RKO (cell line): Measurements from ENCODE around the gene GPATCH4.
A peak's percentile ranks its signal among the peaks of the same experiment; 100 is the strongest.
"Not testable (repeated sequence)": the region's sequence is repeated elsewhere in the genome, so short reads cannot be mapped to it uniquely, and the experiment has no call there.

Experiments used
- DNase-seq: peaks from one replicate; pipeline ENCODE4 v3.0.0-alpha.2; 2016; ENCODE audit warnings: low spot score

GPATCH4 gene

GRCh38 chr1:156601122-156601830 lies at the start of gene GPATCH4:
Gene GPATCH4, minus strand, starts transcription at chr1:156601479.
- DNase-seq: peak; percentile 94

GRCh38 chr1:156648951-156649350 lies 47.7 kb upstream of the GPATCH4 start:
- DNase-seq: peak; percentile 80

DNA sequence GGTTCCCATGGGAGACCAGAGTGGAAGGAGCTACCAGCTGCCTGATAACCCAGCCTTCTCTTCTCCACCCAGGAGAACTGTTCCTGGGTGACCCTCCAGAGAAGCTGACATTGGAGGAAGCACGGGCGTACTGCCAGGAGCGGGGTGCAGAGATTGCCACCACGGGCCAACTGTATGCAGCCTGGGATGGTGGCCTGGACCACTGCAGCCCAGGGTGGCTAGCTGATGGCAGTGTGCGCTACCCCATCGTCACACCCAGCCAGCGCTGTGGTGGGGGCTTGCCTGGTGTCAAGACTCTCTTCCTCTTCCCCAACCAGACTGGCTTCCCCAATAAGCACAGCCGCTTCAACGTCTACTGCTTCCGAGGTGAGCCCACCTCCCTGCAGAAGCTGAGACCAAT lies 47.2 kb upstream of the GPATCH4 start:
- no peak for DNase-seq

DNA sequence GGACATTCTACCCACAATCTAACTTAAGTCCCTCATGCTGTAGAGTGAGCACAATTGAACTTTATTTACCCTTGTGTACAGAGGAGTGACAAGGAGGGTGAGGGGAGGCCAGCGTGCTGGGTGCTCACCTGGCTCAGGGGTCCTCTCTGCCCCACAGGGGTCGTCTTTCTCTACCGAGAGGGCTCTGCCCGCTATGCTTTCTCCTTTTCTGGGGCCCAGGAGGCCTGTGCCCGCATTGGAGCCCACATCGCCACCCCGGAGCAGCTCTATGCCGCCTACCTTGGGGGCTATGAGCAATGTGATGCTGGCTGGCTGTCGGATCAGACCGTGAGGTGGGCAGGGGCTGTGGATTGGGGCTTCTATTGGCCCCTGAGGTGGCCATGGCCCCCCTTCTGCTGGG lies 46.1 kb upstream of the GPATCH4 start:
- no peak for DNase-seq

GRCh38 chr1:156646738-156647211 lies 45.5 kb upstream of the GPATCH4 start:
- DNase-seq: no peak

DNA sequence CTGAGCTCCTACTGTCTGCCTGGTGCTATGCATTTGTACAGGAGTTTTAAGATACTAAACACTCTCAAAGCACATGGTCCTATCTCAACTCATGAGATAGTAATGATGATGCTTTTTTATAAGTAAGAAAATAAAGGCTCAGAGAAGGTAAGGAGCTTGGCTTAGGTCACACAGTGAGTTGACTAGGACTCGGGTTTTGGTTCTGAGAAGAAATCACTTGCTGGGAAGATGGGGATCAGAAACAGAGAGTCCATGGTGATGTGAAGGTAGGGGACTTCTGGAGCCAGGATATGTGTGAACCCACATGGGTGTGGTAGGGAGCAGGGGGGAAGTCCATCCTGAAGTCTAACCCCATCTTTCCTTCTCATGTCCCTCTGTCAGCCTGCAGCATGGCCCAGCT lies 44.4 kb upstream of the GPATCH4 start:
- DNase-seq: no peak

GRCh38 chr1:156645056-156645455 lies 43.8 kb upstream of the GPATCH4 start:
- DNase-seq: no peak

DNA sequence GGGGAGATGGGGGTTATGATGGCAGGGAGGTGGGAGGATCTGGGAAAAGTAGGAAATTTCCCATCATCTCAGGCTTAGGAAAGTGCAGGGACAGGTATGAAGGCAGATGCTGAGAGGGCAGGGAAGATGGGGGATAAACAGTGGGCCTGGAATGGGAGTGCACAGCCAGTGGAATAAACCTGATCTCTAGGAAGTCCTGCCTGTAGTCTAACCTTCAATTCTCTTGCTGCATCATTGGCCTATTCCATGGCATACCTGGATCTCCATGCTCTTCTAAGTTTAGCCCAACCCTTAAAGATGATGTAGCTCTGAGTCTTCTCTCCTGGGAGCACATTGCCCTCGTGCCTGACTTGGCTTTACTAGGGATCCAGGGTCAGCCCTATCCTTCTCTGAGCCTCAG lies 43.4 kb upstream of the GPATCH4 start:
- no peak for DNase-seq

GRCh38 chr1:156644146-156644545 lies 42.9 kb upstream of the GPATCH4 start:
- DNase-seq: no peak

DNA sequence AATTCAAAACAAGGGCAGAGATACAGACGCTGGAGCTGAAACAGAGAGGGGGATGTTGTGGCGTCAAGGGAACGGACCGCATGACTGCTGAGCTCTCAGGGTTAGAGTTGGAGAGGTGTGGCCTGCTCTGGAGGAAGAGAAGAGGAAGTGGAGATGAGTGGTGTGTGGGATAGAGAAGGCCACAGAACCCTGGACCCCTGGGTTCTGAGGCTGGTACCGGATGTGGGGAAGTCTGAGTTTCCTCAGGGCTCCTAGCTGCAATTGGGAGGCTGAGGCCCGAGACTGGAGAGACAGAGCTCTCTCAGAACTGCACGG lies 42.5 kb upstream of the GPATCH4 start:
- DNase-seq: no peak

DNA sequence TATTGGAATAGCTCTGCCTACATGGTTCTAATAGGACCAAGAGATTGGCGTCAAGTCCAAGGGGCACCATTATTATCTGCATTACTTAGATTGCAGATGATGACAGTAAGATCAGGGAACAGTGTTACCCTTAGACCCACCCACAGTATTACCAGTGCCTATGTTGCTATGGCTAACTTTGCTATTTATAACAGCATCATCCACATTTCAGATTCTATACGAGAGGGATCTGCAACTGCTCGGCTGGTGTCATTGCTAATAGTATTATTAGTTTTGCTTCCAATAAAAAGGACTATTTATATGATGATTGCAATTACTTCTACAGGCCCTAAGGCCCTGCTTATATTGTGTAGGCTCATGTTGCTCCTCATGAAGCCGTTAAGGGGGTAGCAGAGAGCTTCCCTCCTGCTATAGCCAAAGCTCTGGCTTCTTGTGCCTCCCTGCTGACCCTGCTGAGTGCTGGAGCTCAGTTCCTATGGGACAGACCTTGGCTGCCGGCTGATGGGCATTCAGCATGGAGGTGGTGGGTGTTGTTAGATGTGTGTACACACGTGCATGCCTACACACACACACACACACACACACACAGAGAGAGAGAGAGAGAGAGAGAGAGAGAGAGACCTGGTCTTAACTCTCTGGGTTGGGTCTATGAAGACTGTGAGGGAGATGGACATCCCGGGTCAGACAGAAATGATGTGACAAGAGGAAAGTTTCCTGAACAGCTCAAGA lies 41.9 kb upstream of the GPATCH4 start:
- no peak for DNase-seq

DNA sequence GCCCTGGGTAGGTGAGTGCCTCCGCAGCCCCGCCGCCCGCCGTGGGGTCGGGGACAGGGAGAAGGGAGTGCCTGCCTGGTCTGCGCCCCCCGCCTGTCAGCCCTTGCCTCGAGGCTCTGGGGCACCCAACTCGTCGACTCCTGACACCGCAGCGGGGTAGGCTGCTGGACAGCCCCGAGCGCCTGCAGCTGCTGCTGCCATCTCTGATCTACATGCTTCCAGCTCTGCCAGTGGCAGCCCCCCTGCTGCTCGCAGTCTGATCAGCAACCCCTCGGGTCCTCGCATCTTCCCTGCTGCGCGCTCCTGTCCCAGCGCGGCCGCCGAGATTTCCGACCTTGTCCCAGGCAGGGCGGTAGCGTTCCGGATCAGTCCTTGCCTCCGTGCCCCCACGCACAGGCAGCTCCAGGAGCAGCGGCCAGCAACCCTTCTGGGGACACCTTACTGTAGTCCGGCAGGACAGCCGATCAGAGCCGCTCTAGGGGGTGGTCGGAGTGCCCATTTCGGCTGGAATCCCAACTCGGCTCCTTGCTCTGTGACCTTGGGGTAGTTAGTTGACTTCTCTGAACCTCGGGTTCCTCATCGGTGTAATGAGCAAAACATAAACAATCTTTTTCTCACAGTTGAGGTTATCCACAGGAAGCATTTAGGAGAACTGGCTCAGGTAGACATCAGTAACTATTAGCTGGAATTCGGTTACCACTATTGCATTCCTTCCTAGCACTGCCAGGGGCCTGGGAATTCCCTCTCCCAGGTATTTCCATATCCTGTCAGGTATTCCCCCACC lies 41.2 kb upstream of the GPATCH4 start:
- no peak for DNase-seq

DNA sequence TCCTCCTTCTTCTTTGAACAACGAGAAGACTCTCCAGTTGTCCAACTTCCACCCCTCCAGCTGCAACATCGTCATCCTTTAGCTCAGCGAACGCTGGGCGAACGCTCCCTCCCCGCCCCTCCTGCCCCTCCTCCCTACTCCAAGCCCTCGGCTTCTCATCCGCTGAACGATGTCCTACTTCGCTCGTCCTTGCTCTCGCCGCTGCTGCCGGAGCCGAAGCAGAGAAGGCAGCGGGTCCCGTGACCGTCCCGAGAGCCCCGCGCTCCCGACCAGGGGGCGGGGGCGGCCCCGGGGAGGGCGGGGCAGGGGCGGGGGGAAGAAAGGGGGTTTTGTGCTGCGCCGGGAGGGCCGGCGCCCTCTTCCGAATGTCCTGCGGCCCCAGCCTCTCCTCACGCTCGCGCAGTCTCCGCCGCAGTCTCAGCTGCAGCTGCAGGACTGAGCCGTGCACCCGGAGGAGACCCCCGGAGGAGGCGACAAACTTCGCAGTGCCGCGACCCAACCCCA lies 40.5 kb upstream of the GPATCH4 start, which contains the start of gene BCAN:
TSS of gene BCAN (plus strand) at position 357 of the 504 bp plus-strand sequence. CDS start 3,938 bp downstream, outside the sequence.
- no peak for DNase-seq

DNA sequence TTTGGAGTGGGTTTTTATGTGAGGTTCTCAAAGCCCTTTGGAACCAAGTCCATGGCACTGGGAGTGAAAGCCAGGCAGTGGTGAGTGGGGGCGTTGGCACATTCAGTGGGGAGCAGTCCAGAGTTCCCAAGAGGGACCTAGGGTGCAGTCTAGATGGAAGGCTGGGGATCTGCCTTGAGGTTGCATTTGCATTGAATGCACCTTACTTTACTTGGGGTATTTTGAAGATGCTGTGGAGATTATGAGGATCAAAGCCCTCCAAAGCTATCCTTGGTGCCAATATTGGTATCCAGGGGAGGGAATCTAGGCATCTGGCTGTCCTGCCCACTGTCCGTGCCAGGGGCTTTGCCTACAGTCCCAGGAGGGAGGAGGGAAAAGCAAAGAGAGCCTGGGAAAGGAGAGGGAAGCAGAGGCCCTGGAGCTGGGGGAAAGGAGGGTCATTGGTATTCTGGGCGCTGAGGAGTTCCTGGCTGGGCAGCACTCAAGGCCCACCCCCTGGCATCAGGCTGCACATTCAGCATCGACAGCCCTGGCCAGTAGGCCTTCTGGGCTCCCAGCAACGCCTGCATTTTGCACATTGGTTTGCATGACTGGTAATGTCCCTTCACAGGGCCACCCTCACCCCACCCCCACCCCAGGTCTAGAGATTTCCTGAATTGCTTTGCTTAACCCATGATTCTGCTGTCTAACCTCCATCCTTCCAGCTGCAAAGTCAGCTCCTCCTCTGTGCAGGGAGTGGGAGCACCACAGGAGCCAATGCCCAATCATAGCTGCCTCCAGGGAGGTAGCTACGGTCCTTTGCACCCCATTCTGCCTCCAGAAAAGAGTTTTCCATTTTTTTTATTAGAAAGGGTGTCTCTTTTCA lies 39.8 kb upstream of the GPATCH4 start:
- no peak for DNase-seq

DNA sequence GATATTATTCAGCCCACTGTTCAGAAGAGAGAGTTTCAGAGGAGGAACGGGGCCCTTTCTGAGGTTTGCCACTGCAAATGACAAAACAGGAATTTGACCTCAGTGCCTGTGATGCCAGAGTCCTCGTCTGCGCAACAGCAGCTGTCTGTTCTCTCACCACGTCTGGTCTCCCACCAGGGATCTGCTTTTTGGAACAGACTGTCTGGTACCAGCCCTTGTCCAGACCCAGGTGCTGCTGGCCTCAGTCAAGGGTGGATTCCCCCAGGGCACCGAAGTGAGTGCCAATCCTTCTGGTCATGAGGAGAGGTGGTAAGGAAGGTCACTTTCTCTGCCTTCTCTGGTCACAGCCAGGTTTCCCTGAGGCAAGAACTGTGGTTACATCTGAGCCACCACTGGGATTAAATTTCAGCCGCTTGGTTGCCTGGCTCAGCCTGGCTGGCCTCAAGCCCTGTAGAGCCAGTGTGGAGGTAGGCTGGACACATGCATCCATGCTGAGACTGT lies 38.4 kb upstream of the GPATCH4 start:
- DNase-seq: no peak

- no peak for DNase-seq
Observed at GRCh38 chr1:156638189-156638985, 37.1 kb upstream of the GPATCH4 start.

- DNase-seq: no peak
Observed at GRCh38 chr1:156632355-156632754, 31.1 kb upstream of the GPATCH4 start.

DNA sequence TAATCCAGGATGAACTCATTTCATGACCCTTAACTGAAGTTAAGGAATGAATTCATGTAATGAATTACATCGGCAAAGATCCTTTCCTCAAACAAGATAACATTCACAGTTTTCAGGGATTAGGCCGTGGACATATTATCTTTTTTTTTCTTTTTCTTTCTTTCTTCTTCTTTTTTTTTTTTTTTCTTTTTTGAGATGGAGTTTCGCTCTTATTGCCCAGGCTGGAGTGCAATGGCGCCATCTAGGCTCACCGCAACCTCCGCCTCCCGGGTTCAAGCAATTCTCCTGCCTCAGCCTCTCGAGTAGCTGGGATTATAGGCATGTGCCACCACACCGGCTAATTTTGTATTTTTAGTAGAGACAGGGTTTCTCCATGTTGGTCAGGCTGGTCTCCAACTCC lies 29.9 kb upstream of the GPATCH4 start:
- DNase-seq: not testable (repeated sequence)

- DNase-seq: no peak
Observed at GRCh38 chr1:156629823-156630449, 28.7 kb upstream of the GPATCH4 start.

GRCh38 chr1:156627313-156627880 lies 26.1 kb upstream of the GPATCH4 start:
- DNase-seq: peak; percentile 84
